LoVo (cell line): ENCODE results near the gene DGUOK.
"Not testable (repeated sequence)": the region's sequence is repeated elsewhere in the genome, so short reads cannot be mapped to it uniquely, and the experiment has no call there.

Source experiments
- DNase-seq: peaks from one replicate; pipeline ENCODE4 v3.0.0-alpha.2; 2016; ENCODE audit warnings: low spot score

The DGUOK gene

GRCh38 chr2:73920577-73921545 is 5.8 kb upstream of the DGUOK start:
- DNase-seq, result no peak

- no peak for DNase-seq
These were observed 5.1 kb upstream of the DGUOK start for GRCh38 chr2:73921581-73921980.

- no peak for DNase-seq
These were observed 4.0 kb upstream of the DGUOK start for GRCh38 chr2:73922681-73923080.

- no peak for DNase-seq
These were observed 1.5 kb upstream of the DGUOK start for GRCh38 chr2:73925033-73925704.

- peak; percentile 78 for DNase-seq
These were observed 707 bp upstream of the DGUOK start for GRCh38 chr2:73925853-73926492.

GRCh38 chr2:73927344-73927743 is 664 bp downstream of the DGUOK start:
- no peak for DNase-seq

GRCh38 chr2:73928963-73929347 is 2.3 kb downstream of the DGUOK start:
- DNase-seq, result no peak

- DNase-seq, result no peak
These were observed 3.7 kb downstream of the DGUOK start for GRCh38 chr2:73930386-73930785.

GRCh38 chr2:73931531-73932500 is 5.1 kb downstream of the DGUOK start:
- no peak for DNase-seq

GRCh38 chr2:73933194-73933593 is 6.5 kb downstream of the DGUOK start:
- no peak for DNase-seq

- DNase-seq, result no peak
These were observed 9.0 kb downstream of the DGUOK start for GRCh38 chr2:73935641-73936040.

- DNase-seq, result no peak
These were observed 10.6 kb downstream of the DGUOK start for GRCh38 chr2:73937103-73937885.

GRCh38 chr2:73937899-73938298 is 11.2 kb downstream of the DGUOK start:
- DNase-seq, result no peak

GRCh38 chr2:73938718-73939352 is 12.2 kb downstream of the DGUOK start:
- no peak for DNase-seq

- no peak for DNase-seq
These were observed 12.7 kb downstream of the DGUOK start for GRCh38 chr2:73939419-73939818.

- not testable (repeated sequence) for DNase-seq
These were observed 13.4 kb downstream of the DGUOK start for GRCh38 chr2:73940066-73940465.

- no peak for DNase-seq
These were observed 16.0 kb downstream of the DGUOK start for GRCh38 chr2:73942664-73943063.

GRCh38 chr2:73944714-73945113 is 18.0 kb downstream of the DGUOK start:
- no peak for DNase-seq

- no peak for DNase-seq
These were observed 19.5 kb downstream of the DGUOK start for GRCh38 chr2:73946215-73946614.

- DNase-seq, result no peak
These were observed 20.0 kb downstream of the DGUOK start for GRCh38 chr2:73946666-73947065.
